Measurements from ENCODE around the gene FRMD3. TPM values are rescaled to one million over a fixed set of nuclear protein-coding genes. Genes with fewer than 3 reads are reported as not detected.
"Not testable (repeated sequence)": the region's sequence is repeated elsewhere in the genome, so short reads cannot be mapped to it uniquely, and the experiment has no call there.

Gene FRMD3
- total RNA-seq, 1 donor from 2014 or later, result 97.7 TPM

DNA sequence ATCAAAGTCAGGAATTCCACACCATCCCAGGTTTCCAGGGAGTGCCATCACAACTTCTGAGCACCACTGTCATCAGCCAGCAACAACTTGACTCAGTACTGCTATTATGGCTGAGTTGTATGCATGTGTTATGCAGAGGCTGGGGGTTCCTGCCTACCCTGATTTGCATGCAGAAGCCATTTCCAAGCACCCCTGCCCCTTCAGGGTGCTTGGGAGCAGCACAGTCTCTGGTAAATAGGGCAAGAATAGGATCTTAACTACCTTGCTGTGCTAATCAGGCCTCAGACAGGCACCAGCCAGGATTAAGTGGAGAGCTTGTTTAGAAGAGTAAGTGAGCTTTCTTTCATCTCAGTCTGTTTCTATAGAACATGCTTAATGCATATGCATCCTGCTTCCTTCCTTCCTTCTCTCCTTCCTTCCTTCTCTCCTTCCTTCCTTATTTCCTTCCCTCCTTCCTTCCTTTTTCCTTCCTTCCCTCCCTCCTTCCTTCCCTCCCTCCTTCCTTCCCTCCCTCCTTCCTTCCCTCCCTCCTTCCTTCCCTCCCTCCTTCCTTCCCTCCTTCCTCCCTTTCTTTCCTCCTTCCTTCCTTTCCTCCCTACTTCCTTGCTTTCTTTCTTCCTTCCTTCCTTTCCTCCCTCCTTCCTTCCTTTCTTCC, 175.7 kb downstream of the FRMD3 start:
- intact Hi-C loops (cut with micrococcal nuclease), result no loop called here
- ATAC-seq (no peak), DNase-seq (no peak)

DNA sequence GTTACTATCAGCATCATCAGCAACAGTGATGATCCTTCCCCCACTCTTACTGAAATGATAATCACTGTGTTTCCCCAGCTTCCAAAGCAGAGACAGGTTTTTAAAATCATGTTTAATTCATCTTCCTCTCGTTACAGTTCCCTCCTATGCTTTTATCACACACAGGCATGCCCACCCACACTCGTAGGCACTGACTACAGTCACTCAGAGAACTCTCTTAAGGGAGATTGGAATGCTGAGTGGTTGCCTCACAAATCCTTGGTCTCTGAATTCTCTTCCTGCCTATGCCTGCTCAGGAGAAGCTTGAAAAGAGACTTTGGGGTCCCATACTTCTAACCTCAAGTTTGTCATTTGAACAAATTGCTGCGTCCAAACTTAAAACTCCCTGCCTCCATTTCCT, 179.2 kb downstream of the FRMD3 start:
- intact Hi-C loops (cut with micrococcal nuclease), result no loop called here
- DNase-seq, result no peak
- ATAC-seq, result no peak

DNA sequence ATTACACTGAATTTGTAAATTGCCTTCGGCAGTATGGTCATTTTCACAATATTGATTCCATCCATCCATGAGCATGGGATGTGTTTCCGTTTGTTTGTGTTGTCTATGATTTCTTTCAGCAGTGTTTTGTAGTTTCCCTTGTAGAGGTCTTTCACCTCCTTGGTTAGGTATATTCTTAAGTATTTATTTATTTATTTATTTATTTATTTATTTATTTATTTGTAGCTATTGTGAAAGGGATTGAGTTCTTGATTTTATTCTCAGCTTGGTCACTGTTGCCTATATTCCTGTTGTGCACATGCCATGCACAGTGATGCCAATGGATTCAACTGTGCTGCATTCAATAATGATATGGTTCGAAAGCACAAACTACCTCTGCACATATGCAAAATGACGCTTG, 179.7 kb downstream of the FRMD3 start:
- DNase-seq; ATAC-seq; intact Hi-C loops (cut with micrococcal nuclease): not testable (repeated sequence)

DNA sequence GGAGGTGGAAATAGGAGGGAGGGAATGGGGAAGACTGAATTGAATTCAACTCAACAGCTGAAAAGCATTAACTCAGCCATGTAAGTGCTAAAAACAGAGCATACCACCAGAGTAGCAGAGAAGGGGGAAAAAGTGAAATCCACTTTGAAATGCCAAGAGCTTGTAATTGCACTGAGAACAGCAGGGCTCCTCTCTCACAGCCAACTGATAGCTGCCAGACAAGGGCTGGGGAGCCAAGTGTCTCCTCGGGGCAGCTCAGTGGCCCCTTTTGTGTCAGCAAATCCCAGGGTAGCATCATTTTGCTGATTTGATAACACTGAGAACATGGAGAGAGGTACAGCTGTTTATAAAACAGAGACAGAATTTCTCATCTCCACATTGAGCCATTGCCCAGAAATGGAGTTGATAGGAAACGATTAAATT, 182.5 kb downstream of the FRMD3 start:
- DNase-seq, result peak; percentile 71
- intact Hi-C loops (cut with micrococcal nuclease), result no loop called here
- peak; percentile 90 for ATAC-seq

DNA sequence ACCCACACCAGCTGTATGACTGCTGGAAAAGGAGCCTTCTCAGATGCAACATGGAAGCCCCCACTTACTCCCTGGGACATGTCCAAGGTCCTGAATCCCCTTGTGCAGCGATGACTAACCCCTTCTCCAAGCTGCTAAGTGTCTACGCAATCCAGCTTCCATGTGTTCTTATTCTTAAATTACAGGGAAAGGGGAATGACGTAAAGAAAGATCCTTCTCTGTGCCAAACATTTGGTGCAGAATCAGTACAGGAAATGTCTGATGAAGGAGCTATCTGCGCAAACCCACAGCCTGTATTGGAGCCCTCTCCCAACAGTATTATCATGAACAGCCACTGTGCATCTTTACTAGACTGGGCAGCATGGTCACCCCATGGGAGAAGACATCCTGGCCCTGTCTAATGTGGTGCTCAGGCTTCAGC, 183.2 kb downstream of the FRMD3 start:
- intact Hi-C loops (cut with micrococcal nuclease), result no loop called here
- DNase-seq, result peak; percentile 44
- peak; percentile 83 for ATAC-seq

DNA sequence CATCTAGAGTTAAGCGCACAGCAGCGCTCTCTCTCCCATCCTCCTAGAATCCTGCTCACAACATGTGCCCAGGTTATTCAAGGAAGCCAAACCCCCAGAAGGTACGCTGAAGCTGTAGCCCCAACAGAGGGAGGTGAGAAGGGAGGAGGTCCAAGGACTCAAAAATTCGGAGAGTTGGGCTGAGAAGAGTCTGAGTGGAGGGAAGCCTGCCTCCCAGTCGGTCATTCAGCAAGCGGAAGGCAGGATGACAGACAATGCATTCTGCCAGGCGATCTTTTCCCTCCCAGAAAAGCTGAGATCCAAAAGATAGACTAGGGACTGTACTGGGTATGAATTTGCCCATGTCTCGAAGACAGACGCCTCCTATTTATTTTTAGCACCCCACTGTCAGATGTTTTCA, 189.2 kb downstream of the FRMD3 start:
- intact Hi-C loops (cut with micrococcal nuclease), result no loop called here
- no peak for DNase-seq
- no peak for ATAC-seq

DNA sequence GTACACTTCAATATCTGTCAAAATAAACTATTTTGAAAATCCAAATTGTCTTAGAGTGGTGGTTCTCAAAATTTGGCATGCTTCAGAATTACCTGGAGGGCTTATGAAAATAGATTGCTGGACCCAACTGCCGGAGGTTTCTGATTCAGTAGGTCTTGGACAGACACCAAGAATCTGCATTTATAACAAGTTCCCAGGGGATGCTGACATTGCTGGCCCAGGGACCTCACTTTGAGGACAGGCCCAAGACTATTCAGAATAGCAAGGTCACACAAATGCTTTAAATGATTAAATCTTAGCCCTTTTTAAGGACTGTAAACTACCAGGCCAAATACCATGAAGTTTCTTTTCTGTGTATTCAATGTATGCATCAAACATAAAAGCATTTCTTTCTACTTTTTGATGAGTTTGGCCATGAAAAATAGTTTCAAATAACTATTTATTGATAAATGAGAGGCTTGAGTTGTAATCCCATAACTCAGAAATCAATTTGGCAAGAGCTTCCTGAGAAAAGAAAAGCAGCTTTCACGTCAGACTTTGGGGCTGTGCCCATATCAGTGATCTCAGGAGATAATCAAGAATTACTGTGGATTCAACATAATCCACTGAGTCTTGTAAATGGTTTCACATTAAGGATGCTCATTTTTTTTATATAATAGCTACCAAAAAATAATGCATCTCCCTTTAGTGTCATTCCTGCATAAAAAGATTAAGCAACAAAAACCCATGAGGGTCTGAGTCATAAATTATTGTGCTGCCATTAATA, 191.4 kb downstream of the FRMD3 start:
- ATAC-seq (peak; percentile 44), DNase-seq (no peak)
- intact Hi-C loops (cut with micrococcal nuclease), result no loop called here

DNA sequence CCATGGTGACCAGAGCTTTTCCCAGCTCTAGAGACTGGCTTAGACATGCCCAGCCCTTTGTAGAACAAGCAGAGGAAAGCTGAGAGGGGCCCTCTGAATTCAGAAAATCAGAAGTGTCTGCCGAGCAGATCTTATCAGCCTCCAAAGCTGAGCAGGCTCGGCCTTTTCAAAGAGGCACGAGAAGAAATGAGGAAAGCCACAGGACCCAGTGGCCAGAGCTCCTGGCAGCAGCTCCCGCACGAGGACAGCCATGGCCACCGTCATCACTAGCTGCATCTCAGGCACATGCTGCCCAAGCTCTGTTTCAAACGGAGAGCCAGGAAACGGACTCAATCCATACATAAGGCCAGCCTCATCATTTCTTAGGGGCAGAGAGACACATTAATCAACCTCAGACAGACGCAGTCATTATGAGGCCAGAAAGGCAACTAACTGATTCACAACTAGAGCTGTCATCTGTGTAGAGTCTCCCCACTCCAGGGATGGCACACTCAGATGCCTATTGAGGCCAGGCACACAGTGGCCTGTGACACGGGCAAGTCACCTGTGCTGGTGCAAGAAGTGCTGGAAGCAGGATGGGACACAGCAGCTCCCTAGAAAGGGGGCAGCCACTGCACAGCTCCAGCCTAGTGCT, 194.7 kb downstream of the FRMD3 start:
- DNase-seq, result no peak
- ATAC-seq, result no peak
- intact Hi-C loops (cut with micrococcal nuclease), result no loop called here

DNA sequence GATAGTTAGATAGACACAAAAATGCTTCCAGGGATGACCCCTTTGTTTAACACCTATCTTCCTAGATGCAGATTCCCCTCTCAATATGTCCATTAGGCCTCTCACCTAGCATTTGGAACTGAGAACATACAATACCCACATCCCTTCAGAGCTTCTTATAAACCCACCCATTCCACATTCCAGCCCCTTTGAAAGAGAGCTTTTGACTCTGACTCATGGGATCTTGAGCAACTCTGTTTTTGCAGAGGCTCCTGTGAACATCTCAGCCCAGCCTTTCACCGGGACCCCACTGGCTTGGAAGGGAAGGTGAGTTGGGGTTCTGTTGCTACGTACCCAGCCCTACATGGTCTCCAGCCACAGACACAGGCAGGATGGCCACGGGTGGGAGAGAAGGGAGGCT, 195.5 kb downstream of the FRMD3 start:
- ATAC-seq (no peak), DNase-seq (no peak)
- intact Hi-C loops (cut with micrococcal nuclease), result no loop called here

DNA sequence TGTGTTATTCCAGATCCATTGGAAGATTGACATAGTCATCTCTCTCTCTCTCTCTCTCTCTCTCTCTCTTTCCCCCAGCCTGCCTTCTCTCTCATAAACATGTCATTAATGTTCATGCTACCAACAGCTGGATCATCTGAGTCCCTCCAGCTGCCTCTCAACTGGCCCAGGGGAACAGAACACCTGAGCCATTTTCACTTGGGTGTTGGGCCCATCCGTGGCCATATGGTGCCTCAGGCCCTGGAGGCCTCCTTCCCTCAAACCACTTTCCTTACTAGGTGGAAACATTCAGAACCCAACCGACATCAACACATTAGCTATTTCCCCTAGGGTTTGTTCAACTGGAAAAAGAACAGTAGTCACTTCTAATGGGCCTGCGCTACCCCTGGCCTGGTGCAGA, 196.2 kb downstream of the FRMD3 start:
- DNase-seq (no peak), ATAC-seq (no peak)
- intact Hi-C loops (cut with micrococcal nuclease), result no loop called here

DNA sequence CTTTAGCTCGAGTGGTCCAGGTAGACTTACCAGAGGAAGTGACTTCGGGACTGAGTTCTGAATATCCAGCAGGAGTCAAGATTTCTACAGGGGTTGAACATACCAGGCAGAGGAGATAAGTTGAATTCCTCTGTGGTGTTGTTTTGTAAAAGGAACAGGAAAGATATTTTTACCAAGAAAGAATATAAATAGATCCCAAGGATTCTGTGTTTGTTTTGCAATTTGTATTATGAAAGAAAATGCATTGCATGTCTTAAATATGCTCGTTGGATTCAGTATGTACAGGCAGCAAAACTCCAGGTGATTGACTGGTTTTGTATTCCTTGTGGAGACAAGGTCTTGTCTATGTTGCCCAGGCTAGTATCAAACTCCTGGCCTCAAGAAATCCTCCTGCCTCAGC, 197.8 kb downstream of the FRMD3 start:
- ATAC-seq, result no peak
- no peak for DNase-seq
- intact Hi-C loops (cut with micrococcal nuclease), result no loop called here

DNA sequence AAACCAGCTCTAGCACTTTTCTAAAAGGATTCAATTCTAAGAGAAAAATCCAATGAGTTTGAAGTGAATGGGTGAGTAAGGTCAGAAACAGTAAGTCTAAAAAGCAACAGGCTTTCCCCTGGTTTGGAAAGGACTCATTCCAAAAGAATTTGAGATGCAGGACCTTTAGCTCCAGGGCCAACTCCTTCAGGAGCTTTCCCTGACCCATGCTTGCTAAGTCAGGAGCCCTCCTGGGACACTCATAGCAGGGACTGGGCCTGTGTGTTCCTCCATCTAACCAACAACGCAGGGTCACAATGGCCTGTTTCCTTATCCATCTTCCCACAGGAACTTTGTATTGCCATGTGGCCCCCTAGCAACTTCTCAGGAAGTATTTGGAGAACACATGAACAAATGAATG, 198.8 kb downstream of the FRMD3 start:
- DNase-seq, result no peak
- intact Hi-C loops (cut with micrococcal nuclease), result loop anchor here (10.0 kb wide), 1 partner anchor 125 kb away; no protein-coding TSS in a partner anchor

DNA sequence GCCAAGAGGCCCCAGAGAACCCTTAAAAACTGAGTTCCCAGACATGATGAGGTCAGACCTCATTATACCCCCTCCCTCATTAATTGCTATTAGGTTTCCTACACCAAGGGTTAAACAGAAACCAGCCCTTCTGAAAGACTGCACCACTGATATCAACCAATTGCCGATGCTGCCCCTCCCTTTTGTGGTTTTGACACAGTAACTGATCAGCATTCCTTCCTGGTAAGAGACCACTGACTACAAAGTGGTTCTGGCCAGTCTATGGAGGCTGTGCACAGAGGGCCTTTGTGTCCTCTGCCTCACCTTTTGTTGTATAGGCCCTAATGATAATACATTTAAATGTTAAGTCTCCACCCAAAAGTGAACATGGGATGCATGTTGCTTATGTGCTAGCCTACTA, 201.5 kb downstream of the FRMD3 start:
- intact Hi-C loops (cut with micrococcal nuclease), result loop anchor here (10.0 kb wide), 1 partner anchor 122 kb away; no protein-coding TSS in a partner anchor
- no peak for DNase-seq
- ATAC-seq, result no peak

More for the DNA sequence above, 198.8 kb downstream of the FRMD3 start:
- peak; percentile 81 for ATAC-seq

DNA sequence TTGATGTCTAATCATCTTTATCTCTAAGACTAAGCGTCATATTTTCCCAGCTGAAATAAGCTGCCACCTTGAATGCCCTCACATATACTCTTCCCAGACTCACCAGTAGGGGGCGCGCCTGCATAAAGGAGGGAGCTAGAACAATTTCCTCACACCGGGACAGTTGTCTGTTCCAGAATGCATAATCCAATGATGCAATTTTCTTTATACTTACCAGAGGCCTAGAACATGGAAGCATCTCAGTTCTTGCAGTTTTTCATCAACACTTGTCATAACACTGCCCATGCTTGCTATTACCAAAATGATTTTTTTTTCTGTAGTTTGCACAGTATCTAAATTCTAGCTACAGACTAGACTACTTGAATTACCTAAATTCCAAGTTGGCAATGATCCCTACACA, 203.9 kb downstream of the FRMD3 start:
- DNase-seq (peak; percentile 88), ATAC-seq (peak; percentile 95)
- intact Hi-C loops (cut with micrococcal nuclease), result loop anchor here (5.0 to 10.0 kb wide), 2 partner anchors 120 to 208 kb away; no protein-coding TSS in a partner anchor

DNA sequence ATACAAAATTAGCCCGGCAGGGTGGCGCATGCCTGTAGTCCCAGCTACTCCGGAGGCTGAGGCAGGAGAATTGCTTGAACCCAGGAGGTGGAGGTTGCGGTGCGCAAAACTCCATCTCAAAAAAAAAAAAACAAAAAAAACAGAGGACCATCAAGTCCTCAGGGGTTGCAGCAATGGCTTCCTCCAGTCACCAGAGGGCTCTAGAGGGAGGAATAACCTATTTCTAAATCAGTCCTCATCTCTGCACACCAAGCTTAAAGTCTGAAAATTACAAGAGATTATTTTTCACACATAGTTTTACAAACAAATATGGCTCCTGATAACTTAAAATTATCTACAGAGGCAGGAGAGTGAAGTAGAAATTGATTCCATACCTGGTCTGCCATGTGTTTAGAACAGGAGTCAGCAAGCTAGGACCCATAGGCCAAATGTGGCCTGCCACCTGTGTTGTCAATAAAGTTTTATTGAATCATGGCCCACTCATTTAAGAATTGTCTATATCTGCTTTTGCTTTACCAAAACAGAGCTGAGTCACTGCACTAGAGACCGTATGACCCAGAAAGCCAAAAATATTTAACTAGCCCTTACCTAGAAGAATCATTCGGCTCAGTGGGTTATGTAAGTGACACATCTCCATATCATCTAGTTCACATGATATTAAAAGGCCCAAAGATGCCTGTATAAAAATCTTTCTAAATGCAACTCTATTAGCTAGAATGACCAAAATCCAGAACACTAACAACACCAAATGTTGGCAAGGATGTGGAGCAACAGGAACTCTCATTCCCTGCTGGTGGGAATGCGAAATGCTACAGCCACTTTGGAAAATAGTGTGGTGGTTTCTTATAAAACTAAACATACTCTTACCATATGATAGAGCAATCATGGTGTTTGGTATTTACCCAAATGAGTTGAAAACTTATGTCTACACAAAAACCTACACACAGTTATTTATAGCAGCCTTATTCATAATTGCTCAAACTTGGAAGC, 207.7 kb downstream of the FRMD3 start:
- DNase-seq (no peak), ATAC-seq (no peak)
- intact Hi-C loops (cut with micrococcal nuclease), result loop anchor here (5.0 to 10.0 kb wide), 2 partner anchors 116 to 212 kb away; no protein-coding TSS in a partner anchor

DNA sequence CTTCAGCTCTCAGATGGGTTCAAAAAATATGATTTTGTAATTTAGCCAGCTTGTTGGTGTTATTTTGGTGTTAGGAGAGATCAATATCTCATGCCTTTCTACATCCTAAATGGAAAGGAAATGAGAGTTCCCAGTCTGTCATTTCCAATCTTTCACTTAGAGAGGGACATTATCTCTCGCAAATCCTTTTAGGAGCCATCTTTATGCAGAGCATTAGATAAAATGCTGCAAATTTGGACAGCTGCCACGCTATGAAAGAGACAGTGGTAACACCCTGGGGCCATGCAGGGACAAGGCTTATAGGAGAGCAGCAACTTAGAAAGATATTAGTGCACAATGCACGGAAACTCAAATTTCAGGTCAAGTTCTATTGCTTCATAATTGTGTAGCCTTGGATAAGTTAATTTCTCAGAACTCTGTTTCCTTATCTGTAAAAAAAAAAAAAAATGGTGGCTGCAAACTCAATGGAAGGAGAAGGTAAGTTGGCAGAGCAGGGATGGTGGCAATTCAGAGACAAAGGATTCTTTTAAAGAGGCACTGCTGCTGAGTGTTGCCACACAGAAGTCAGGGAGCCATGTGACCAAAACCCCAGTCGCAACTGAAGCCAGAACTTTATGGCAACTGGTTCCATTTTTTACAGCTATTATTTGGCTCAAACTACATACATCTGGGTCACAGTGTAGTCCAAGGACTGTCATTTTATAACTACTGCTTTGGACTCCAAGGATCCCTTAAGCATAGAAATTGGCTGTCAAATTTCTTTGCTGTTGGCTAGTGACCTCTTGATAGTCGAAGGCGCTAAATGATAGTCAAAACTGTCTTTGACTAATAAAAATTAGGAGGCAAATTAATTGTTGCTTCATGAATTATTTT, 210.2 kb downstream of the FRMD3 start:
- ATAC-seq (peak; percentile 84), DNase-seq (no peak)
- intact Hi-C loops (cut with micrococcal nuclease), result no loop called here

DNA sequence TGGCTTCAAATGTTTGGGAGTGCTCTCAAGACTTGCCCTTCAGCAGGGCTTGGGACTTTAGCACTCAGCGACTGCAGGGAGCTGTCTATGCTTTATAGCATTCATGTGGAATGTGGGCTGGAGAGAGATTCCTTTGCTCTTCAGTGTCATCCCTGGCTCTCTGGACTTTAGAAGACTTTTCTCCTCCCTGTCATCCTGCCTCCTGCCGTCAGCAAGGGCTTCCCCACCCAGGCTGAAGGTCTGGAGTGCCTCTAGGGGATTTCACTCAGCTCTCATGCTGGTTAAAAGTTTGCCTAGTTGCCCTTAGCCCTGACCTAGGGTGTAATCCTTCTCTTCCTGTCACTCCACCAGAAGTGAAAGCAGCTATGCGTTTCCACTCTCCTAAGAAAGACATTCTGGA, 210.9 kb downstream of the FRMD3 start:
- intact Hi-C loops (cut with micrococcal nuclease), result no loop called here
- ATAC-seq (peak; percentile 63), DNase-seq (no peak)

DNA sequence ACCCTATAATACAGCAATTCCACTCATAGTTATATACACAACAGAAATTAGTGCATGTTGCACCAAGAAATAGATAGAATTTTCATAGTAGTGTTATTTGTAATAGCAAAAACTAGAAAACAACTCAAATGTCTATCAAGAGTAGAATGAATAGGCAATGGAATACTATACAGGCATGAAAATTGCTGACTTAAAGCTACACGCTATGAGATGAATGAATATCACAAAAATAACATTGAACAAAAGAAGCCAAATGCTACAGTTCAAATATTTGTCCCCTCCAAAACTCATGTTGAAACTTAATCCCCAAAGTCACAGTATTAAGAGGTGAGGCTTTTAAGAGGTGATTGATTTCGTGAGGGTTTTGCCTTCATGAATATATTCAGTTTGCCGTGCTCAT, 215.1 kb downstream of the FRMD3 start:
- ATAC-seq, result no peak
- DNase-seq, result no peak
- intact Hi-C loops (cut with micrococcal nuclease), result no loop called here
